Activated CD4-positive, alpha-beta T cell treated with anti-CD3 and anti-CD28 coated beads for 4 hours (primary cell): ENCODE results near the gene POM121L2.
"Not testable (repeated sequence)": the region's sequence is repeated elsewhere in the genome, so short reads cannot be mapped to it uniquely, and the experiment has no call there.

Experiments
- DNase-seq, 2 donors: peaks; one replicate each; pipeline ENCODE4 v3.0.0-alpha.2; 2020

The POM121L2 gene

DNA sequence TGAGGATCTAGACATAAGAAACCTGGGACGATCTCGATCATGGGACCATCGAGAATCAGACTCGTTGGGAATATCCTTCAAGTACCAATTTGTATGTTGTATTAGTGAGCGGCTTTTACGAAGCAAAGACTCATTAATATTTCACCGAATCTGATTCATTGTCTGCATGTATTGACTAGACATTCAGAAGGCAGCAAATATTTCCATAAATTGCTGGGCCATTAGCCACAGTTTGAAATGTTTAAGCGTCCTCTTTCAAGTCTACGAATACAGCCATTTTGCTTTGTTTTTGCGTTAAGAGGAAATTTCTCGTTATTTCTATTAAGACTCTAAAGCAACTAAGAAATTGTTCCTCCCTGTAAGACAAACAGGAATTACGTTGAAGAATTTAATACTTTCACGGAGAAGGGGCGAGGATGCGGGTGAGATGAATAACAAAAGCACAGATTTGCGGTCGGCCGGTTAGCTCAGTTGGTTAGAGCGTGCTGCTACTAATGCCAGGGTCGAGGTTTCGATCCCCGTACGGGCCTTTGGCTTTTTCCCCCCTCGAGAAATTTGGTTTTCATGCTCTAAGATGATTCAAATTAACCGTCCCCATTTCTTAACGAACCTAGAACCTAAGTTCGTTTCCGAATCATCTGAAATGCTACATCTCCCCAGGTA lies 18.5 kb downstream of the POM121L2 start:
- no peak for DNase-seq

DNA sequence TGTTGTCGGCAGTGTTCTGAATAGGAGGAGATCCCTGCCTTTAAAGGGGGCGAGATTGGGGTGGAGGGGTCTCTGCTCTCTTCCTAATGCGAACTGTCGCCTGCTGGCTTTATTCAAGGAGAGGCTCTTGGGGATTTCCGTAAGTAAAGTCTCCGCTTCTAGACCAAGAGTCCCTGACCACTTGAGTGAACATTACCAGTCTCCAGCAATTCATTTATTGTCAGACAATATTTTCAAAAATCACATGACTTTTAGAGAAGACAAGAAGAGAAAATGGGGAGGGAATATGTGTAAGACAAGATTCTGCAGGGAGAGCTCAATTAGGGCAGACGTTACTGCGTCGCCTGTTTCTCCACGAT lies 21.2 kb downstream of the POM121L2 start:
- no peak for DNase-seq

- DNase-seq, result no peak
Observed at GRCh38 chr6:27290065-27290849, 21.8 kb downstream of the POM121L2 start.

GRCh38 chr6:27288136-27289044 lies 23.7 kb downstream of the POM121L2 start:
- no peak for DNase-seq

GRCh38 chr6:27287751-27288135 lies 24.3 kb downstream of the POM121L2 start:
- DNase-seq, result no peak

- DNase-seq, result no peak
Observed at GRCh38 chr6:27286141-27286540, 25.9 kb downstream of the POM121L2 start.

DNA sequence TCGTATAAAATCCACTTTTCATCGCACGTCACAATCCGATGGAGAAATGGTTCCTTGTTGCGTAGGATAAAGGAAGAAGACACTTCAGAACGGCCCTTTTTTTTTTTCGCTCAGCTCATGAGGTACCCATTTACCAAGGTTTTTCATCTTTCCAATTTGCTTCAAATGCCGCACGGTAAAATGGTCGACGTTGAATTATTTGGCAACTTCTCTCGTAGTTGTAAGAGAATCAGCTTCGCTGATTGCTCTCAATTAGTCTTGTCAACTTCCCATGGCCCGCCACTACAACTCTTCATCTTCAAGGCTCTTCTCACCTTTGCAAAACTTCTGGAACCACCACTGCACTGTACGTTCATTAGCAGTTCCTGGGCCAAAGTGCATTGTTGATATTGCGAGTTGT lies 28.8 kb downstream of the POM121L2 start:
- no peak for DNase-seq

DNA sequence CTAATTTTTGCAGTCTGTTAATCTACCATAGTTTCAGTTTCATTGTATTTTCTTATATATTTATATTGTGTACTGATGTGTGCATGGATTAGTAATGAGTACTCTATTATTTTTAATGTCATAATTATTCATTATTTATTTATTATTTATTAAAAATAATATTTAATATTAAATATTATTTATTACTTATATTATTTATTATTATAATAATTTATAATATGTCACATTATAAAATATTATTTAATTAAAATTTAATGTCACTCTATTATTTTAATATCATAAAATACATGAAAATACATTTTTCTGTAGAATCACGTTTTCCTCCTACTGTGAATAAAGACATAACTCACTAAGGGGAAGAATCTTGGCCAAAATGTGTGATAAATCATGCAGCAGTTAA lies 30.5 kb downstream of the POM121L2 start:
- no peak for DNase-seq

GRCh38 chr6:27281105-27281539 lies 31.0 kb downstream of the POM121L2 start:
- DNase-seq, result no peak

GRCh38 chr6:27280540-27281000 lies 31.5 kb downstream of the POM121L2 start:
- DNase-seq, result no peak

DNA sequence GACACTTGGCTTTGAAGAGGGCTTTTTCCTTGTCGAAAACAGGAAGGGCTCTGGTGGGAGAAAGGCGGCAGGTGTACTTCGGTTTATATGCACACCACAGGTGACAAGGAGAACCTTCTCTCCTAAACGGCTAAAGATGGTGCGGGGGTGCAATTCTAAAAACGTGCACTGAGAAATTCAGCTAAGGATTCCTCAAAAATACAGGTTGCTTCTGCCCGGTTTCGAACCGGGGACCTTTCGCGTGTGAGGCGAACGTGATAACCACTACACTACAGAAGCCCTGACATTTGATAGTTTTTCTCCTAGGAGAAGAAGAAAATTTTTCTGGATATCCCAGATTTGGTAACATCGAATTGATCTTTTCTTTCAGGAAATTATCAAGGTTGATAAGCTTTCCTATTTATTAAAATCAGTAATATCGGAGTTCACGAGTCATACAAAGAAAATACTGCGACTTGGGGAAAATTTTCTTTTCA lies 32.0 kb downstream of the POM121L2 start:
- DNase-seq, result no peak

- no peak for DNase-seq
Observed at GRCh38 chr6:27279513-27280063, 32.5 kb downstream of the POM121L2 start.

GRCh38 chr6:27275025-27275956 lies 36.8 kb downstream of the POM121L2 start:
- DNase-seq, result no peak

GRCh38 chr6:27273783-27274182 lies 38.3 kb downstream of the POM121L2 start:
- DNase-seq, result no peak

DNA sequence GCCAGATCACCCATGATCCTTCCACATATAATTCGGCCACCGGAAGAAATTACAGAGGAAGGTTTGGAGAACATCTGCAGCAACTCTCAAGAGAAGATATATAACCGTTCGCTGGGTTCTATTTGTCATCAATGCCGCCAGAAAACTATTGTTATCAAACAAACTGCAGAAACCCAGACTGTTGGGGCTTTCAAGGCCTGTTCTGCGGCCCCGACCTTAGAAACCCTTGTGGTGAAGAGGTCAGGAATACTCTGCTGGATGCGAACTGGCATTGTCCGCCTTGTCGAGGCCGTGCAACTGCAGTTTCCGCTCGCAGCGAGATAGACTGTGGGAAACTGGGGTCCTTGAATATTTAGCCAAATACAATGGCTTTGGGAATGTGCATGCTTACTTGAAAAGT lies 43.3 kb downstream of the POM121L2 start:
- DNase-seq, result no peak

DNA sequence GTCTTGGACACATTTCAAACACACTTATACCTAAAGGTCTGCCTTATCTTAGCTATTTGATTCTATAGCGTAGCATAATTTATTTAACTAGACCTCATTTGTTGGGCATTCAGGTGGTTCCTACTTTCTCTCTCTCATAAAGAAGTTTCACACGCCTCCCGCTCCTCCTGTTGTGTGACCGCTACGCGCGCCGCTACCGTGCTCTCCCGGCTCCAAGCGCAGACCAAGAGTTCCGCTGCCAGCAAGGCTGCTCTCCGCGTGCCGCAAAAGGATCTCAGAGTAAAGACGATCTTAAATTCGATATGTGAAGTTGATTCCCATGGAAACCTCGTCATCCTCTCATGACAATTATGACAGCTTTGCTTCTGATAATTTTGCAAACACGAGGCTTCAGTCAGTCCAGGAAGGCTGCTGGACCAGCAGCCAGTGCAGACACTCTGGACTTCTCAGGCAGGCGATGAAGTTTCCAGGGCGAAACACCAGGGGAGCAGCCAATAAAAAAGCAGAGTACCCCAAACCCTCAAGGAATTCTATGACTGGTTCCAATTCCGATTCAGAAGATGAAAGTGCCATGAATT lies 44.1 kb downstream of the POM121L2 start:
- no peak for DNase-seq

- not testable (repeated sequence) for DNase-seq
Observed at GRCh38 chr6:27267003-27267402, 45.1 kb downstream of the POM121L2 start.

DNA sequence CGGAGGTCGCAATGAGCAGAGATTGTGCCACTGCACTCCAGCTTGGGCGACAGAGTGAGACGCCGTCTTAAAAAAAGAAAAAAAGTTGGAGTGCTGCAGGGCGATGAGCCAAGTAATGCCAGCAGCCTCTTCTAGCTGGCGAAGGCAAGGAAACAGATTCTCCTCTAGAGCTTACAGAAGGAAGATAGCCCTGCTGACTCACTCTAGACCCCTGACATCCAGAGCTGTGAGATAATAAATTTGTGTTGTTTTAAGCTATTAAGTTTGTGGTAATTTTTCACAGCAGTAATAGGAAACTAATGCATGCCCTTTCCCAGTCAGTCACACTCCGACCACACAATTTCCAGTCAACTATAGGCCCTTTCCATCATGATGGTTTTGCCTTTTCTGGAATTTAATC lies 48.2 kb downstream of the POM121L2 start:
- DNase-seq, result no peak

DNA sequence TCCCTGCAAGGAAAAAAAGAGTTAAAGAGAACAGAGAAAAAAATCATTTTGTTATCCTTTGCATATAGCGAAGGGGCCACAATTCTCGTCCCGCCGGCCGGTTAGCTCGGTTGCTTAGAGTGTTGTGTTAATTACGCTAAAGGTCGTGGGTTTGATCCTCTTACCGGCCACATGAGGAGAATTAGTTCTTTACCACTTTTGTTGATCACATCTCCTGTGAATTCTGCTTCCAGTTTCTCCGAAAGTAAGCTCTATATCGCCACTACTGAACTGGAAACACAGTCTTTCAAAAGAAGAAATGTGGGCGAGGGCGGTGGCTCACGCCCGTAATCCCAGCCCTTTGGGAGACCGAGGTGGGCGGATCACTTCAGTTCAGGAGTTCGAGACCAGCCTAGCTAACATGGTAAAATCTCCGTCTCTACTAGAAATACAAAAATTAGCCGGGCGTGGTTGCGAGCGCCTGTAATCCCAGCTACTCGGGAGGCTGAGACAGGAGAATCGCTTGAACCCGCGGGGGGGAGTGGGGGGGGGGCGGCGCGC lies 51.2 kb downstream of the POM121L2 start:
- DNase-seq, result no peak

- no peak for DNase-seq
Observed at GRCh38 chr6:27260369-27260768, 51.7 kb downstream of the POM121L2 start.
